Liver (tissue), 9 donors: ENCODE data around the gene POLR3A. TPM values are rescaled to one million over a fixed set of nuclear protein-coding genes. Genes with fewer than 3 reads are reported as not detected.

Source experiments
- DNase-seq: peaks from one replicate; pipeline ENCODE4 v3.0.0-alpha.2; 2017; ENCODE audit warnings: low spot score
- H3K27ac ChIP-seq, 2 donors: one replicate each; pipeline ENCODE4 v1.7.0; 2013; ENCODE audit warnings: inconsistent platforms in 2 of 2, low read length in 2 of 2, control low read depth in 1 of 2, low read depth in 1 of 2, mild to moderate bottlenecking in 1 of 2
- H3K27me3 ChIP-seq, 4 donors: one replicate each; pipeline versions ENCODE4 v1.6.1 to v1.7.0; 2013; ENCODE audit warnings: low read length in 3 of 4, inconsistent platforms in 1 of 4, mild to moderate bottlenecking in 1 of 4, moderate library complexity in 1 of 4; ENCODE audit not compliant: control insufficient read depth in 4 of 4, insufficient read depth in 4 of 4
- H3K36me3 ChIP-seq, 4 donors: one replicate each; pipeline versions ENCODE4 v1.6.1 to v1.7.0; 2013; ENCODE audit warnings: low read length in 3 of 4, mild to moderate bottlenecking in 3 of 4, low read depth in 1 of 4, moderate library complexity in 1 of 4; ENCODE audit not compliant: control insufficient read depth in 4 of 4, insufficient read depth in 3 of 4
- H3K4me1 ChIP-seq, 4 donors: one replicate each; pipeline versions ENCODE4 v1.6.1 to v1.7.0; 2013; ENCODE audit warnings: low read length in 3 of 4, mild to moderate bottlenecking in 3 of 4, moderate library complexity in 1 of 4; ENCODE audit not compliant: control insufficient read depth in 4 of 4, insufficient read depth in 4 of 4
- H3K4me3 ChIP-seq, 3 donors: one replicate each; pipeline versions ENCODE4 v1.6.1 to v1.7.0; 2013; ENCODE audit warnings: low read length in 3 of 3, control low read depth in 1 of 3, low read depth in 1 of 3, mild to moderate bottlenecking in 1 of 3
- H3K9ac ChIP-seq, 2 donors: one replicate each; pipeline ENCODE4 v1.7.0; 2013; ENCODE audit warnings: low read length in 2 of 2, mild to moderate bottlenecking in 2 of 2, moderate library complexity in 2 of 2, control low read depth in 1 of 2, low read depth in 1 of 2
- H3K9me3 ChIP-seq, 4 donors: one replicate each; pipeline versions ENCODE4 v1.6.1 to v1.7.0; 2013; ENCODE audit warnings: low read length in 3 of 4; ENCODE audit not compliant: control insufficient read depth in 4 of 4
- ATF3 ChIP-seq: IDR thresholded peaks from 2 replicates; pipeline ENCODE4 v1.6.1; 2016; ENCODE audit warnings: antibody characterized with exemption
- EGR1 ChIP-seq, 2 donors: IDR thresholded peaks; 2 replicates each; pipeline ENCODE4 v1.6.1; 2016 to 2018; ENCODE audit warnings: antibody characterized with exemption in 2 of 2, low read depth in 2 of 2
- FOXA1 ChIP-seq: IDR thresholded peaks from 2 replicates; pipeline ENCODE4 v1.6.1; 2016; ENCODE audit warnings: antibody characterized with exemption
- FOXA2 ChIP-seq: IDR thresholded peaks from 2 replicates; pipeline ENCODE4 v1.6.1; 2016; ENCODE audit warnings: antibody characterized with exemption
- GABPA ChIP-seq, 2 donors: IDR thresholded peaks in 1 of 2; conservative IDR thresholded peaks in 1 of 2; 2 replicates each; pipeline ENCODE4 v1.6.1; 2016; ENCODE audit warnings: antibody characterized with exemption in 2 of 2, mild to moderate bottlenecking in 1 of 2, moderate library complexity in 1 of 2
- HNF4A ChIP-seq, 2 donors: conservative IDR thresholded peaks; 2 replicates each; pipeline ENCODE4 v1.6.1; 2016; ENCODE audit warnings: antibody characterized with exemption in 2 of 2, mild to moderate bottlenecking in 2 of 2
- HNF4G ChIP-seq: IDR thresholded peaks from 2 replicates; pipeline ENCODE4 v1.6.1; 2016; ENCODE audit warnings: antibody characterized with exemption
- JUND ChIP-seq, 2 donors: IDR thresholded peaks; 2 replicates each; pipeline ENCODE4 v1.6.1; 2016; ENCODE audit warnings: antibody characterized with exemption in 2 of 2
- MAX ChIP-seq: IDR thresholded peaks from 2 replicates; pipeline ENCODE4 v1.6.1; 2016; ENCODE audit warnings: antibody characterized with exemption
- NR2F2 ChIP-seq: IDR thresholded peaks from 2 replicates; pipeline ENCODE4 v1.6.1; 2016; ENCODE audit warnings: antibody characterized with exemption
- RAD21 ChIP-seq, 2 donors: IDR thresholded peaks; 2 replicates each; pipeline ENCODE4 v1.6.1; 2016; ENCODE audit warnings: antibody characterized with exemption in 2 of 2, mild to moderate bottlenecking in 2 of 2
- REST ChIP-seq: IDR thresholded peaks from 2 replicates; pipeline ENCODE4 v1.6.1; 2016; ENCODE audit warnings: antibody characterized with exemption, mild to moderate bottlenecking
- RXRA ChIP-seq, 2 donors: IDR thresholded peaks; 2 replicates each; pipeline ENCODE4 v1.6.1; 2017 to 2018; ENCODE audit warnings: antibody characterized with exemption in 2 of 2, mild to moderate bottlenecking in 1 of 2
- SP1 ChIP-seq: IDR thresholded peaks from 2 replicates; pipeline ENCODE4 v1.6.1; 2018; ENCODE audit warnings: antibody characterized with exemption, mild to moderate bottlenecking
- TAF1 ChIP-seq: conservative IDR thresholded peaks from 2 replicates; pipeline ENCODE4 v1.6.1; 2016; ENCODE audit warnings: antibody characterized with exemption, mild to moderate bottlenecking
- YY1 ChIP-seq: IDR thresholded peaks from 2 replicates; pipeline ENCODE4 v1.6.1; 2016; ENCODE audit warnings: antibody characterized with exemption, mild to moderate bottlenecking
- ZBTB33 ChIP-seq: IDR thresholded peaks from 2 replicates; pipeline ENCODE4 v1.6.1; 2016; ENCODE audit warnings: antibody characterized with exemption
- WGBS: extraction: QIAGEN DNeasy Blood & Tissue Kit; methylation state at CpG from one replicate; pipeline ENCODE4 v1.1.7; 2013; 5-methylcytosine and 5-hydroxymethylcytosine counted together
- polyA plus RNA-seq, 2 donors: library from polyadenylated mRNA; stranded (reverse) in 1 of 2; unstranded in 1 of 2; fragments of 200-250 nt in 1 of 2; fragments of >200 nt in 1 of 2; fragmentation: Nextera tagmentation in 1 of 2; extraction: Ambion mirVana in 1 of 2; gene quantifications; one replicate each; pipeline versions ENCODE4 v1.2.1 to v1.2.3, GENCODE V29; 2013 to 2015
- total RNA-seq, 2 donors: library from RNA; depleted of rRNA; stranded (reverse); fragments of >200 nt; gene quantifications; one replicate each; pipeline ENCODE4 v1.2.3, GENCODE V29; 2014
- TF ChIP-seq, protein P1 (sequence below): fragments of 150-350 bp; IDR thresholded peaks from 2 replicates; pipeline ENCODE4 v1.5.1; 2017; ENCODE audit warnings: improper control_type of control experiment, low read depth, low read length; ENCODE audit not compliant: missing input control
- donor health status: healthy.
- donor health status: healthy.
- donor health status: healthy.
- donor health status: healthy.
- donor health status: healthy.

POLR3A gene
- total and polyA plus RNA-seq, 4 donors: 3.2 to 9.6 (median 5.5) TPM

DNA sequence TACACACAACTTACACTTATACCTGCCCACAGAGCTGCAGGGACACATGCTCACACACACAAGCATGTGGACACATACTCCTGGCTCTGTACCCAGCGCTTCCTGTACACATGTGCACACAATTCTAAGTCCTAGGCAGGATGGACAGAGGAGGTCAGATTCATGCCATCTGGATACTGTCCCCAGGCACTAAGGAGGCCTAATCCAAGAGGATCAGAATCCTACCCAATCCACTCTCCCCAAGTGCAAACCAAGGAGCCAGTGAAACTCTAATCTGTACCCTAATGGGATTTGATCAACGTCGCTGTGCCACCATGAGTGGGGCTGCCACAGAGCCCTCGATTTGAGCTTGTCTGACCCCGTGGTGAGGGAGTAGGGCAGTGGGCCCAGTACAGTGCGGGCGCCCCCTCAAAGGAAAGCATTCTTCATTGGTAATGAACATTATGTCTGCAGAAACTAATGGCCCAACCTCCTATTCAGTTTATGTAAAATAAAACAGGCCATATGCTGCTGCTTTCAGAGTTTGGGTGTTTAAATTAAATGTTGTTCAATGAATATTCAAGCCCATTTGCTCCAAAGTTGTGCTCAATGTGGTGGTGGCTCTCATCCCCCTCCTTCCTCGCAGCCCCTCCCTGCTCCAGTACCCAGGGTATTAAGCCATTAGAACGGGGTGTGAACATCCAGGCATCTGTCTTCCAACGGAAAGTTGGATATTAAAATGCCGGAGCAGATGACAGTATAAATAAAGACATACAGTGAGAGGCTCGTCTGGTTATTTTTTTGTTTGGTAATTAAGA, 30.8 kb upstream of the POLR3A start:
- no peaks in the 10 kb centered on the region for H3K4me1 ChIP-seq
- no peak for DNase-seq
- no peak for TF ChIP-seq MAX
- TF ChIP-seq FOXA2: no peak
- no peak for TF ChIP-seq HNF4G
- TF ChIP-seq YY1: no peak
- H3K36me3 ChIP-seq: no peaks in the 10 kb centered on the region
- 92% methylated on average over 12 of the region's 12 CpGs for WGBS
- H3K27ac ChIP-seq: no peak overlapping the region
- H3K9ac ChIP-seq: no peak overlapping the region
- no peaks in the 10 kb centered on the region for H3K9me3 ChIP-seq
- H3K27me3 ChIP-seq: no peaks in the 10 kb centered on the region
- H3K4me3 ChIP-seq: no peak overlapping the region

- 74% methylated on average over 5 of the region's 5 CpGs for WGBS
- TF ChIP-seq ATF3 (no peak), JUND (IDR thresholded peaks at IDR 0.05) (no peak), YY1 (no peak), MAX (no peak), SP1 (no peak), RXRA (IDR thresholded peaks at IDR 0.05) (no peak), REST (no peak), RAD21 (IDR thresholded peaks at IDR 0.05) (no peak), FOXA2 (no peak), NR2F2 (no peak), GABPA (IDR thresholded peaks at IDR 0.05 in 1 of 2, conservative IDR thresholded peaks at IDR 0.05 in 1 of 2) (no peak), ZBTB33 (no peak), EGR1 (IDR thresholded peaks at IDR 0.05; ENCODE audit: low read depth in 2 of 2) (no peak), HNF4G (no peak), HNF4A (conservative IDR thresholded peaks at IDR 0.05) (no peak), TAF1 (no peak), FOXA1 (no peak)
- TF ChIP-seq, protein P1, sequence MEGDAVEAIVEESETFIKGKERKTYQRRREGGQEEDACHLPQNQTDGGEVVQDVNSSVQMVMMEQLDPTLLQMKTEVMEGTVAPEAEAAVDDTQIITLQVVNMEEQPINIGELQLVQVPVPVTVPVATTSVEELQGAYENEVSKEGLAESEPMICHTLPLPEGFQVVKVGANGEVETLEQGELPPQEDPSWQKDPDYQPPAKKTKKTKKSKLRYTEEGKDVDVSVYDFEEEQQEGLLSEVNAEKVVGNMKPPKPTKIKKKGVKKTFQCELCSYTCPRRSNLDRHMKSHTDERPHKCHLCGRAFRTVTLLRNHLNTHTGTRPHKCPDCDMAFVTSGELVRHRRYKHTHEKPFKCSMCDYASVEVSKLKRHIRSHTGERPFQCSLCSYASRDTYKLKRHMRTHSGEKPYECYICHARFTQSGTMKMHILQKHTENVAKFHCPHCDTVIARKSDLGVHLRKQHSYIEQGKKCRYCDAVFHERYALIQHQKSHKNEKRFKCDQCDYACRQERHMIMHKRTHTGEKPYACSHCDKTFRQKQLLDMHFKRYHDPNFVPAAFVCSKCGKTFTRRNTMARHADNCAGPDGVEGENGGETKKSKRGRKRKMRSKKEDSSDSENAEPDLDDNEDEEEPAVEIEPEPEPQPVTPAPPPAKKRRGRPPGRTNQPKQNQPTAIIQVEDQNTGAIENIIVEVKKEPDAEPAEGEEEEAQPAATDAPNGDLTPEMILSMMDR: no peak
- Histone ChIP-seq H3K9me3 (no peaks in the 10 kb centered on the region), H3K27ac (no peak overlapping the region), H3K4me1 (no peaks in the 10 kb centered on the region), H3K36me3 (no peaks in the 10 kb centered on the region), H3K4me3 (no peak overlapping the region), H3K9ac (no peak overlapping the region), H3K27me3 (no peaks in the 10 kb centered on the region)
- DNase-seq: no peak
Observed at GRCh38 chr10:78058562-78058961, 29.2 kb upstream of the POLR3A start.
